Measurements from ENCODE around the gene RECQL5. TPM values are rescaled to one million over a fixed set of nuclear protein-coding genes. Genes with fewer than 3 reads are reported as not detected.

RECQL5 gene
- total and polyA plus RNA-seq, 7 experiments from 2014 or later, result 12.4 to 76.5 (median 43.5) TPM

DNA sequence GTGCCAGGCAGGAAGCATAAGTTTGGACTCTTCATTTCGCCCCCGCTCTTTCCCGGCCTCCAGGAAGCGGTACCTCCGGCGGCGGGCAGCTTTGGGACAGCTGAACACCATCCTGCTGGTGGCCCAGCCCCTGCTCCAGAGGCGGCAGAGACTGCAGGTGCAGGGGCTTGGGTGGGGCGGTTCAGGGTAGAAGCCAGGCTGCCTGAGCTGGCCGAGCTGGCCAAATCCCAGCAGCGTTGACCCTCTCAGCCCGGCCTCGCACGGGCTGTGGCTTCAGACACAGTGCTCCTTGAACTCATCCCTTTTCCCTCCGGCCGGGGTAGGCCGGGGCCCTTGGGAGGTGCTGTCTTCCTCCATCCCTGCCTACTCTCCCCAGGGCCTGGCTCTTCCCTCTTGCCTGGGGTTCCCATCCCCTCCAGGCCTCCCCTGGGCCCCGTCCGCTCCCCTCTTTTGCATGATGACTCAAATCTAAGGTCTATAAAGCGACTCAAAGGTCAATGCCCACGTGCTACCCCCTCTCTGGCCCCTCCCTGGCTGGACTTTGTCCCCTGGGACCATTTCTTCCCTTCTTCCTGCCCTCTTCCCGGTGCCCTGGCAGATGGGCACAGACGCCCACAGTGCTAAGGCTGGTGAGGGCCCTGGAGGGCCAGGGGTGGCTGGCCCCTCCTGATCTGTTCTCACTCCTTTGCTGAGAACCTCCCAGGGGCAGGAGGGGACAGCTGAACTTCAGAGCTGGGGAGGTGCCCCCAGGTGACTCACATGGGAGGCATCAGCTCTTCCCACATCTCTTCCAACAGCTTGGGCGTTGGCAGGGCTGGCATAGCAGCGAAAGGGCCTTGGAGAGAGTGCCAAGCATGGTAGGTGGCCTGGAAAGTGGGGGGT, 56.6 kb downstream of the RECQL5 start:
- Histone ChIP-seq H3K27ac (ENCODE audit: low read depth, low read length) (no peak overlapping the region), H3K9me3 (ENCODE audit: control insufficient read depth in 2 of 3, low read length in 3 of 3) (no peaks in the 10 kb centered on the region), H3K4me1 (ENCODE audit: control insufficient read depth in 2 of 2, insufficient read depth in 2 of 2, low read length in 2 of 2) (no peaks in the 10 kb centered on the region), H3K27me3 (ENCODE audit: control insufficient read depth in 2 of 2, insufficient read depth in 2 of 2, low read length in 2 of 2) (no peaks in the 10 kb centered on the region), H3K4me3 (ENCODE audit: low read length) (no peak overlapping the region), H3K36me3 (ENCODE audit: control insufficient read depth in 2 of 3, insufficient read depth in 3 of 3, low read length in 3 of 3) (peaks cover 0 to 35% (median 0%) of the 10 kb centered on the region in 3 experiments)
- peaks cover 0 to 2% (median 0%) of the 10 kb centered on the region in 7 donors for H3K4me1 Mint-ChIP-seq
- H3K4me3 Mint-ChIP-seq, result no peak overlapping the region
- no peak overlapping the region for H3K27ac Mint-ChIP-seq
- H3K9me3 Mint-ChIP-seq, result no peaks in the 10 kb centered on the region
- no peak for DNase-seq
- intact Hi-C loops (cut with micrococcal nuclease), result no loop called here
- no peaks in the 10 kb centered on the region for H3K27me3 Mint-ChIP-seq
- CTCF ChIA-PET, result interaction anchor here (0.5 to 0.6 kb wide), 2 partner anchors 34 to 305 kb away, joined by 3 to 4 read pairs; no protein-coding TSS in a partner anchor
- ATAC-seq, result no peak
- POLR2A ChIA-PET, result no interaction called here
- peaks cover 0 to 5% (median 0%) of the 10 kb centered on the region in 5 donors for H3K36me3 Mint-ChIP-seq

DNA sequence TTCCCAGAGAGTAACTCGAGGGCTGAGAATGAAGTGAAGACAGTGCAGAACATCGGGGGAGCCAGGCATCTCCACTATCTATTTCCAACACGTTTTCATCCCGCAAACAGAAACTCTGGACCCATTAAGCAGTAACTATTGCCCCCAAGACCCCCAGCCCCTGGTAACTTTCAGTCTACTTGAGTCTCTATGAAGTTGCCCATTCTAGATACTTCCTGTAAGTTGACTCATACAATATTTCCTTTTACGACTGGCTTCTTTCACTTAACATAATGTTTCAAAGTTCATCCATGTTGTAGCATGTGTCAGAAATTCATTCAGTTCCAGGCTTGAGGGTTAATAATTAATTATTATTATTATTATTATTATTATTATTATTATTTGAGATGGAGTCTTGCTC, 59.9 kb downstream of the RECQL5 start:
- intact Hi-C loops (cut with micrococcal nuclease), result no loop called here
- Histone ChIP-seq H3K4me1 (ENCODE audit: control insufficient read depth in 2 of 2, insufficient read depth in 2 of 2, low read length in 2 of 2) (no peaks in the 10 kb centered on the region), H3K27ac (ENCODE audit: low read depth, low read length) (no peak overlapping the region), H3K27me3 (ENCODE audit: control insufficient read depth in 2 of 2, insufficient read depth in 2 of 2, low read length in 2 of 2) (no peaks in the 10 kb centered on the region), H3K4me3 (ENCODE audit: low read length) (no peak overlapping the region), H3K36me3 (ENCODE audit: control insufficient read depth in 2 of 3, insufficient read depth in 3 of 3, low read length in 3 of 3) (peaks cover 0 to 7% (median 0%) of the 10 kb centered on the region in 3 experiments), H3K9me3 (ENCODE audit: control insufficient read depth in 2 of 3, low read length in 3 of 3) (no peaks in the 10 kb centered on the region)
- CTCF ChIA-PET, result no interaction called here
- Mint-ChIP-seq H3K27me3 (no peaks in the 10 kb centered on the region), H3K9me3 (no peaks in the 10 kb centered on the region), H3K27ac (peak overlapping the region in 2 of 9 donors; percentile 13 to 41), H3K4me3 (no peak overlapping the region), H3K4me1 (peaks cover 0 to 6% (median 0%) of the 10 kb centered on the region in 7 donors), H3K36me3 (peaks cover 0 to 5% (median 0%) of the 10 kb centered on the region in 5 donors)
- no peak for DNase-seq
- ATAC-seq, result no peak
- POLR2A ChIA-PET, result no interaction called here

DNA sequence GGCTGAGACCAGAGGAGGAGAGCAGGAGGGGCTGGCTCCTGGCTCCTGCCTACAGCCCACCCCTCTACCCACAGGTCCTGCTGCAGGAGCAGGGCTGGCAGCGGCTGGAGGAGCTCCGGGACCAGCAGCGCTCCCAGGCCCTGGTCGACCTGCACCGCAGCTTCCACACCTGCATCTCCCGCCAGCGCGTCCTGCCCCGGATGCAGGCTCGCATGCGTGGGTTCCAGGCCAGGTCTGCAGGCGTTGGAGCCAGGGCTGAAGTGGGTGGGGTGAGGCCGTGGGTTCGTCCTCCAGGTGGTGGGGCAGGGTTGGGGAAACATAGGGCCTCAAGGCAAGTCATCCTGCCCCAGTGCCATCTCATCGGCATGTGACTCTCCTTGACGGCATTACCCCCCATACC, 61.2 kb downstream of the RECQL5 start:
- no peaks in the 10 kb centered on the region for H3K9me3 Mint-ChIP-seq
- Histone ChIP-seq H3K9me3 (ENCODE audit: control insufficient read depth in 2 of 3, low read length in 3 of 3) (no peaks in the 10 kb centered on the region), H3K4me3 (ENCODE audit: low read length) (no peak overlapping the region), H3K4me1 (ENCODE audit: control insufficient read depth in 2 of 2, insufficient read depth in 2 of 2, low read length in 2 of 2) (no peaks in the 10 kb centered on the region), H3K27ac (ENCODE audit: low read depth, low read length) (no peak overlapping the region), H3K36me3 (ENCODE audit: control insufficient read depth in 2 of 3, insufficient read depth in 3 of 3, low read length in 3 of 3) (peaks cover 0 to 5% (median 0%) of the 10 kb centered on the region in 3 experiments), H3K27me3 (ENCODE audit: control insufficient read depth in 2 of 2, insufficient read depth in 2 of 2, low read length in 2 of 2) (no peaks in the 10 kb centered on the region)
- DNase-seq (no peak), ATAC-seq (no peak)
- H3K27ac Mint-ChIP-seq, result no peak overlapping the region
- H3K27me3 Mint-ChIP-seq, result no peaks in the 10 kb centered on the region
- ChIA-PET CTCF (no interaction called here), POLR2A (no interaction called here)
- H3K4me3 Mint-ChIP-seq, result no peak overlapping the region
- peaks cover 0 to 6% (median 0%) of the 10 kb centered on the region in 7 donors for H3K4me1 Mint-ChIP-seq
- intact Hi-C loops (cut with micrococcal nuclease), result no loop called here
- H3K36me3 Mint-ChIP-seq, result peaks cover 0 to 5% (median 0%) of the 10 kb centered on the region in 5 donors

DNA sequence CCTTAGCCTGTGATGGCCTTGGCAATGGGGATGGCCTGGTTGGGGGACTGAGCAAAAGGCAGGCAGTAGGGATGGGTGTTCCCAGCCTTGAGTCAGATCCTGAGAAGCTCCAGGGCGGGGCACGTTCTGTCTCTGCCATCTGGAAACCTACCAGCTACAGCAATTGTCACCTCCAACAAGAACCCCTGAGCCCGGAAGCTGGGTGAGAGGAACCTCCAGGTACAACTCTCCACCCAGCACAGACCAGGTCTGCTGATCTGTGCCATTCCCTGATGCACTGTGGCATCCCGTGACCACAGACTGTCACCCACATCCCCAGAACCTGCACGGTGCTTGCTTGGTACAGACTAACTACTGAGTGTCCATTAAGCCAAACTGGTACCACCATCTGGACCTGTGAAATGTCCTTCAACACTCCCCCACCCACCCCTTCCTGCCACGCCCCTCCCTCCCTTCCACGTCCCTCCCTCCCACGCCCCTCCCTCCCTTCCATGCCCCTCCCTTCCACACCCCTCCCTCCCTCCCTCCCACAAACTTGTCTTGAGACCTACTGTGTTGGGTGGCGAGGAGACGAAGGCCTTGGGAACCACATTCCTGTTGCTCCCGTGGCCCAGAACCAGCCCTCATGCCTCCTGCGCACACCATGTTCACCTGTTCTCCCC, 62.8 kb downstream of the RECQL5 start:
- Histone ChIP-seq H3K9me3 (ENCODE audit: control insufficient read depth in 2 of 3, low read length in 3 of 3) (no peaks in the 10 kb centered on the region), H3K36me3 (ENCODE audit: control insufficient read depth in 2 of 3, insufficient read depth in 3 of 3, low read length in 3 of 3) (no peaks in the 10 kb centered on the region), H3K4me1 (ENCODE audit: control insufficient read depth in 2 of 2, insufficient read depth in 2 of 2, low read length in 2 of 2) (no peaks in the 10 kb centered on the region), H3K27ac (ENCODE audit: low read depth, low read length) (no peak overlapping the region), H3K27me3 (ENCODE audit: control insufficient read depth in 2 of 2, insufficient read depth in 2 of 2, low read length in 2 of 2) (no peaks in the 10 kb centered on the region), H3K4me3 (ENCODE audit: low read length) (no peak overlapping the region)
- no peak overlapping the region for H3K4me3 Mint-ChIP-seq
- ATAC-seq, result no peak
- no peaks in the 10 kb centered on the region for H3K27me3 Mint-ChIP-seq
- intact Hi-C loops (cut with micrococcal nuclease), result no loop called here
- no peaks in the 10 kb centered on the region for H3K9me3 Mint-ChIP-seq
- ChIA-PET CTCF (no interaction called here), POLR2A (no interaction called here)
- no peak overlapping the region for H3K27ac Mint-ChIP-seq
- H3K4me1 Mint-ChIP-seq, result peaks cover 0 to 6% (median 0%) of the 10 kb centered on the region in 7 donors
- H3K36me3 Mint-ChIP-seq, result peaks cover 0 to 5% (median 0%) of the 10 kb centered on the region in 5 donors
- DNase-seq, result no peak

DNA sequence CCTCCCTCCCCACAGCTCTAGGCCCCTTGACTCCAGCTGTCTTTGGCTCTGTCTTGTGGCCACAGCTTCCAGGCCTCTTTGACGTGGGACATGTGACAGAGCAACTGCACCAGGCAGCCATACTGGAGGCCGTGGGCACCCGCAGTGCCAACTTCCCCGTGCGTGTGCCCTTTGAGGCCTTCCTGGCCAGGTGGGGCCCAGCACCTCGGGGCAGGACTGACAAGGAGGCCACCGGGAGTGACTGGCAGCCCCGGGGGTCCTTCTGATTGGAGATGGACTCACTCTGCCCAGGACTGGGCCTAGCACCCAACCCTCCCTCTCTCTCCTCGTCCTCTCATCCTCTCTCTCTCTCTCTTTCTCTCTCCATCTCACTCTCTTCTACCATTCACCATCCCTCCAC, 63.8 kb downstream of the RECQL5 start:
- Mint-ChIP-seq H3K27ac (peak overlapping the region in 1 of 9 donors; percentile 53), H3K36me3 (peaks cover 0 to 5% (median 0%) of the 10 kb centered on the region in 5 donors), H3K9me3 (no peaks in the 10 kb centered on the region), H3K4me1 (peaks cover 0 to 6% (median 0%) of the 10 kb centered on the region in 7 donors), H3K4me3 (no peak overlapping the region), H3K27me3 (no peaks in the 10 kb centered on the region)
- Histone ChIP-seq H3K36me3 (ENCODE audit: control insufficient read depth in 2 of 3, insufficient read depth in 3 of 3, low read length in 3 of 3) (no peaks in the 10 kb centered on the region), H3K9me3 (ENCODE audit: control insufficient read depth in 2 of 3, low read length in 3 of 3) (no peaks in the 10 kb centered on the region), H3K27ac (ENCODE audit: low read depth, low read length) (no peak overlapping the region), H3K4me3 (ENCODE audit: low read length) (no peak overlapping the region), H3K27me3 (ENCODE audit: control insufficient read depth in 2 of 2, insufficient read depth in 2 of 2, low read length in 2 of 2) (no peaks in the 10 kb centered on the region), H3K4me1 (ENCODE audit: control insufficient read depth in 2 of 2, insufficient read depth in 2 of 2, low read length in 2 of 2) (no peaks in the 10 kb centered on the region)
- ChIA-PET CTCF (no interaction called here), POLR2A (no interaction called here)
- ATAC-seq (no peak), DNase-seq (no peak)
- intact Hi-C loops (cut with micrococcal nuclease), result no loop called here

DNA sequence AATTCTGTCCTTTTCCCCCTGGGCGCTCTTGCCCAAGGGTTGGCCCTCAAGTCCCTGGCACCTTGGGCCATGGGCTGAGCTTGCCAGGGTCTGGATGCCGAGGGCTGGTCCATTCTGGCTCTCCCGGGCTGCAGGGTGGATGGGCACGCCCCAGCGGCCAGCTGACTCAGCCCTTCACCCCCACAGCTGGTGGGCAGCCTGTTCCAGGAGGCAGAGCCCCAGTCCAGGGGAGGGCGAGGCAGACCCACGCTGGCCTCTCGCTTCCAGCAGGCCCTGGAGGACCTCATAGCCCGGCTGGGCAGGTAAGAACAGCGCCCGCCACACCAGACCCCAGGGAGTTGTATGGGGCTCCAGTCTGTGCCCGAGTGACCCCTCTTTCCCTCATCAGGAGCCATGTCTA, 64.3 kb downstream of the RECQL5 start:
- Mint-ChIP-seq H3K4me1 (peaks cover 0 to 6% (median 0%) of the 10 kb centered on the region in 7 donors), H3K27ac (no peak overlapping the region), H3K9me3 (no peaks in the 10 kb centered on the region), H3K36me3 (peaks cover 0 to 5% (median 0%) of the 10 kb centered on the region in 5 donors), H3K27me3 (no peaks in the 10 kb centered on the region), H3K4me3 (no peak overlapping the region)
- DNase-seq (no peak), ATAC-seq (no peak)
- ChIA-PET POLR2A (no interaction called here), CTCF (no interaction called here)
- Histone ChIP-seq H3K27me3 (ENCODE audit: control insufficient read depth in 2 of 2, insufficient read depth in 2 of 2, low read length in 2 of 2) (no peaks in the 10 kb centered on the region), H3K36me3 (ENCODE audit: control insufficient read depth in 2 of 3, insufficient read depth in 3 of 3, low read length in 3 of 3) (no peaks in the 10 kb centered on the region), H3K4me1 (ENCODE audit: control insufficient read depth in 2 of 2, insufficient read depth in 2 of 2, low read length in 2 of 2) (no peaks in the 10 kb centered on the region), H3K4me3 (ENCODE audit: low read length) (no peak overlapping the region), H3K27ac (ENCODE audit: low read depth, low read length) (no peak overlapping the region), H3K9me3 (ENCODE audit: control insufficient read depth in 2 of 3, low read length in 3 of 3) (no peaks in the 10 kb centered on the region)
- intact Hi-C loops (cut with micrococcal nuclease), result no loop called here

All from naive thymus-derived CD4-positive, alpha-beta T cell (primary cell).